Nucleus accumbens (tissue), 56 donors: ENCODE data around the gene MBD3L4.
A peak's percentile ranks its signal among the peaks of the same experiment; 100 is the strongest.
"Not testable (repeated sequence)": the region's sequence is repeated elsewhere in the genome, so short reads cannot be mapped to it uniquely, and the experiment has no call there.

Experiments used
- DNase-seq, 56 donors: peaks; one replicate each; lab custom pipeline; 2025; lab: John Stamatoyannopoulos, UW

The MBD3L4 gene

GRCh38 chr19:7051421-7051820, 11.4 kb upstream of the MBD3L4 start:
- DNase-seq, result not testable (repeated sequence)

- not testable (repeated sequence) for DNase-seq
Observed at GRCh38 chr19:7049021-7049420, 9.0 kb upstream of the MBD3L4 start, which contains the start of gene MBD3L2. TSS of gene MBD3L2 (plus strand) at chr19:7049321. CDS start at chr19:7049374, 53 bp downstream.

- not testable (repeated sequence) for DNase-seq
Observed at GRCh38 chr19:7041563-7041962, 1.6 kb upstream of the MBD3L4 start.

GRCh38 chr19:7030278-7030677, 9.7 kb downstream of the MBD3L4 start, which contains the start of gene MBD3L5:
TSS of gene MBD3L5 (plus strand) at chr19:7030578. CDS start at chr19:7030612, 34 bp downstream.
- DNase-seq, result not testable (repeated sequence)

- DNase-seq, result not testable (repeated sequence)
Observed at GRCh38 chr19:7028790-7029189, 11.2 kb downstream of the MBD3L4 start.

GRCh38 chr19:7021331-7021730, 18.6 kb downstream of the MBD3L4 start, which contains the start of gene MBD3L2B:
TSS of gene MBD3L2B (minus strand) at chr19:7021431. CDS start at chr19:7021397, 34 bp downstream.
- not testable (repeated sequence) for DNase-seq

- no peak for DNase-seq
Observed at GRCh38 chr19:7018828-7019227, 21.2 kb downstream of the MBD3L4 start.

- DNase-seq, result no peak
Observed at GRCh38 chr19:7013678-7014077, 26.3 kb downstream of the MBD3L4 start.

GRCh38 chr19:7010722-7011593, 29.0 kb downstream of the MBD3L4 start:
- DNase-seq, result no peak

- no peak for DNase-seq
Observed at GRCh38 chr19:7007859-7008258, 32.1 kb downstream of the MBD3L4 start.

- no peak for DNase-seq
Observed at GRCh38 chr19:7006135-7006704, 33.8 kb downstream of the MBD3L4 start.

GRCh38 chr19:7004313-7004931, 35.6 kb downstream of the MBD3L4 start:
- DNase-seq, result no peak

GRCh38 chr19:7000816-7001215, 39.2 kb downstream of the MBD3L4 start:
- no peak for DNase-seq

GRCh38 chr19:7000333-7000732, 39.6 kb downstream of the MBD3L4 start:
- DNase-seq, result peak in 1 of 56 donors; percentile 7

- DNase-seq, result no peak
Observed at GRCh38 chr19:6999933-7000332, 40.0 kb downstream of the MBD3L4 start.

GRCh38 chr19:6997679-6998445, 42.1 kb downstream of the MBD3L4 start:
- DNase-seq, result no peak

GRCh38 chr19:6996810-6997209, 43.2 kb downstream of the MBD3L4 start:
- no peak for DNase-seq

- DNase-seq, result no peak
Observed at GRCh38 chr19:6995054-6995453, 44.9 kb downstream of the MBD3L4 start.

- DNase-seq, result no peak
Observed at GRCh38 chr19:6988257-6988656, 51.7 kb downstream of the MBD3L4 start.

GRCh38 chr19:6987850-6988249, 52.1 kb downstream of the MBD3L4 start:
- no peak for DNase-seq
